HG02642 (cell line): ENCODE data around the gene NYAP1.
"Not testable (repeated sequence)": the region's sequence is repeated elsewhere in the genome, so short reads cannot be mapped to it uniquely, and the experiment has no call there.

Source experiments
- ATAC-seq: cut with Tn5 transposase; IDR thresholded peaks from one replicate; pipeline ENCODE4 v1.9.1; 2021; ENCODE audit warnings: mild to moderate bottlenecking; ENCODE audit not compliant: unreplicated experiment, poor library complexity

NYAP1 gene

DNA sequence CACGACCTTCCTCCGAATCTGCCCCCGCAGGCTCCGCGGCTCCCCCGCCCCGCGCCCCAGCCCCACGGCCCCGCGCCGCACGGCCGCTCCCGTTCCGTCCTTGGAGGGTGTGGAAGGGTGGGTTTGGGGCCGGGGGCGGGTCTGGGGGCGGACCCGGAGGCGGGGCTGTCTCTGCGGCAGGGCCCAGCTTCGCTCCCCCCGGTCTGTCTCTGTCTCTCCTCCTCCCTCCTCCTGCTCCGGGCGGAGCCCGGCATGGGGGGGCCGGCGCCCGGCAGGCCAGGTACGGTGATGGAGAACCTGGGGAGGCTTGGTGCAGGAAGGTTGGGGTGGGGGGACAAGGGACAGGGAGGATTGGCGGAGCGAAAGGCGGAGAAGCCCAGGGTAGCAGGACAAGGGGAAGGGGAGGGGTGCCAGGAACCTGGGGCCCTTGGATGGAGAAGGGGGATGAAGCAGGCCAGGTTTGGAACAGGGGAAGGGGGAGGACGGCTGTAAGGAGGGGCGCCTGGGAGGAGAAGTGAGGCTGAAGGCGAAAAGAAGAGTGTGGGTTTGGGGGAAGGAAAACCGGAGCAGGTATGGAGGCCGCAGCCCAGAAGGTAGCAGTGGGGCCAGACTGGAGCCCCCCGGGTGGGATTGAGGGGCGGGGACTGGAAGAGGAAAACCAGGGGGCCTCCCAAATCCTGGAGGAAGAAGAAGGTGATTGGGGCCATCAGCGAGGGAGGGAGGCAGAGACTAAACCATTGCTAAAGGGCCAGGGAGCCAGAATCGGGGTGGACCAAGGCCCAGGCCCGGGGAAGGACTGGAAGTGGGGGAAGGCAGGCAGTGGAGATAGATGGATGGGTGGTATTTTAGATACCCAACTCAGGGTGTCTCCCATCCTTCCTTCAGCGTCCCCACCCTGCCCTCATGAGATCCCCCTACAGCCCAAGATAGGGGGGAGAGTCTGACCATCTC is at the start of gene NYAP1:
TSS of gene NYAP1 (plus strand) at position 206 of the 951 bp plus-strand sequence. CDS start 1,385 bp downstream, outside the sequence.
- ATAC-seq = peak; percentile 20

- no peak for ATAC-seq
Measured at GRCh38 chr7:100434297-100435144, 49.2 kb upstream of the NYAP1 start.

- ATAC-seq = peak; percentile 26
Measured at GRCh38 chr7:100435401-100436304, 48.1 kb upstream of the NYAP1 start.

DNA sequence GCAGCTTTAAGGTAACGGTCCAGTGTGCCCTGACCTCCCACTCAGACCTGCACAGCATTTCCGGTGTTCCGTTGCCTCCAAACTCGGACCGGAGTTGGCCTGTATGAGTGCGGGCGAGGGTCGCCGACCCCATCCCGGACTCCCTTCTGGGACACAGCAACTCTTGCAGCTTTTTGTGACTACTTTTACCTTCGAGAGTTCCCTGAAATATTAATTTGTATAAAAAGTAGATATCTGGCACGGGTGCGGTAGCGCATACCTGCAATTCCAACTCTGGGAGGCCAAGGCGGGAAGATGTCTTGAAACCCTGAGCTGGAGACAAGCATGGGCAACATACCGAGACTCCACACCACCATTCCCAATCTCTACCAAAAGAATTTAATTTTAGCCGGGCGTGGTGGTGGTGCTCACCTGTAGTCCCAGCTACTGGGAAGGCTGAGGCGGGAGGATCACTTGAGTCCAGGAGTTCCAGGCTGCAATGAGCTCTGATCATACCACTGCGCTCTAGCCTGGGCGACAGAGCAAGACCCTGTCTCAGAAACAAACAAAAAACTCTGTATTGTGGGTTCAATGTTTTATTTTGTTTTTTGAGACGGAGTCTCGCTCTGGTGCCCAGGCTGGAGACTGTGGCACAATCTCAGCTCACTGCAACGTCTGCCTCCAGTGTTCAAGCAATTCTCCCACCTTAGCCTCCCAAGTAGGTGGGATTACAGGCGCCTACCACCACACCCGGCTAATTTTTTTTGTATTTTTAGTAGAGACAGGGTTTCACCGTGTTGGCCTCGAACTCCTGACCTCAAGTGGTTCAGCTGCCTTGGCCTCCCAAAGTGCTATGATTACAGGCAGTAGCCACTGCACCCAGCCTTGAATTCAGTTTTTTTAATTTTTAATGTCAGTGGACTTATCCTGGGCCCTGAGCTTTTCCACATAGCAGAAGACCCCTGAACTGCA is 46.3 kb upstream of the NYAP1 start:
- ATAC-seq = no peak

DNA sequence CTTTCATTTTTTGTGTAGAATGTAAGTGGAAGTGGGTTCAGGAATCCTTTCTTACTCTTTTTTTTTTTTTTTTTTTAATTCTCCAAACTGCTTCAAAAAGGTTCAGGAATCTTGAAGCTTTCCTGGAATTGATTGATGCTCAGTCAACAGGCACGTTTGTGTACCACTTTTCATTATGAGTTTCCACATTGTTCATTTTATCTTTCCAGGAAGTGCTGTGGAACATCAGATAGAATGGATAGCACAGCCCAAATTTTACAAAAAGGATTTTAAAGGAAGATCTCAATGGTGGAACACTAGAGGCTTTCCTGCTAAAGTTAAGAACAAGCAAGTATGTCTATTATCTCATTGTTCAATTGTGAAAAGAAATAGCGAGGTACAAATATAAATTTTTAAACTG is 45.6 kb upstream of the NYAP1 start:
- ATAC-seq = no peak

DNA sequence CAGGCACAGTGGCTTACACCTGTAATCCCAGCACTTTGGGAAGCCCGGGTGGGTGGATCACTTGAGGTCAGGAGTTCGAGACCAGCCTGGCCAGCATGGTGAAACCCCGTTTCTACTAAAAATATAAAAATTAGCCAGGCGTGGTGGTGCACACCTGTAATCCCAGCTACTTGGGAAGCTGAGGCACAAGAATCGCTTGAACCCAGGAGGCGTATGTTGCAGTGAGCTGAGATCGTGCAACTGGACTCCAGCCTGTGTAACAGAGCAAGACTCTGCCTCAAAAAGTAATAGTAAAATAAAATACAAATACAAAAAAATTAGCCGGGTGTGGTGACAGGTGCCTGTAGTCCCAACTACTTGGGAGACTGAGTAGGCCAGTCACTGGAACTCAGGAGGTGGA is 45.0 kb upstream of the NYAP1 start:
- ATAC-seq = not testable (repeated sequence)

DNA sequence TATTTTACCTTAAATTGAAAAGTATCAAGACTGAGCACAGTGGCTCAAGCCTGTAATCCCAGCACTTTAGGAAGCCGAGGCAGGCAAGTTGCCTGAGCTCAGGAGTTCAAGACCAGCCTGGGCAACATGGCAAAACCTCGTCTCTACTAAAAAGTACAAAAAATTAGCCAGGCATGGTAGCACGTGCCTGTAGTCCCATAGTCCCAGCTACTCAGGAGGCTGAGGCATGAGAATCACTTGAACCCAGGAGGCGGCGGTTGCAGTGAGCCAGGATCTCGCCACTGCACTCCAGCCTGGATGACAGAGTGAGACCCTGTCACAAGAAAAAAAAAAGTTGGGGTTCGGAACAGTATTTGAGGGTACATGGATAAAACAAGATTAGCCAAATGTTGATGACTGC is 44.5 kb upstream of the NYAP1 start:
- ATAC-seq = not testable (repeated sequence)

- no peak for ATAC-seq
Measured at GRCh38 chr7:100441641-100442535, 41.8 kb upstream of the NYAP1 start.

- ATAC-seq = no peak
Measured at GRCh38 chr7:100443096-100443840, 40.5 kb upstream of the NYAP1 start.

DNA sequence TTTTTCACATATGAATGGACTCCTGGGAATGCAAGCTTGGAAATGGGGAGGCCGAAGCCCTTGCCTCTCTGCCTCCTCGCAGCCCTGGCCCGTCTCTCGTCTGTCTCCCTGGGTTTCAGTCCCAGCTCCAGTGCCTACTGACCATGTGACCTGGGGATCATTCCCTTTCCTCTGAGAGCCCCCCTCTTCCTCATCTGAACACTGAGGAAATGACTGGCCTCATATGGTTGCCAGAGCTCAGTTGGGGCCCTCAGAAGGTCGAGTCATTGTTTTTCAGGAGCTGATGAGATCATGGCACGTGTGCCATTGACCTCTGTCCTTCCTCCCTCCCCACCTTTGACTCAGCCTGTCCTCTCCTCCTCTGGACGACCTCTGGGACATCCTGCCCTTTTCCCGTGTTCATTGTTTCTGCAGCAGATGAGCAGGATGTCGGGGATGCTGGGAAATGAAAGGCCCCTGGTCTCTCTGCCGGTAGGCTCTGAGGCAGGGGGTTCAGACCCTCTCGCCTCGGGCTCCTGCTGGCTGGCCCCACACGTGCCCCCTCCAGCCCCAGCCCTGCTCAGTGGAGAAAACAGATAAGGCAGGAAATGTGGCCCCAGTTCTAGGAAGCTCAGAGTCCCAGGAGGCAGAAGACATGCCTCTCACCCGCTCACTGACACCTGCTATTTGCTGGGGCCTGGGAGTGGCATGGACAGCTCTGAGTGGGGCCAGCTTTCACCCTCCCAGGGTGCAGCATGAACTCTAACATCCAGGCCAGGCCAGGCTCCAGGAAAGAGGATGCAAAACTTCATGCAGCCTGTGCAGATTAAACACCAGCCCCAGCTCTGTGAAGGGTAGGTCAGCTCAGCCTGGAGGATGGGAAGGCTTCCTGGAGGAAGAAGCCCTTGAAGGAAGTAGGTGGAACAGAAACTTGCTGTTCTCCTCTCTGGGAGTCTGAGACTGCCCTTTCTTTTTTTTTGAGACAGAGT is 39.1 kb upstream of the NYAP1 start:
- ATAC-seq = no peak

- ATAC-seq = no peak
Measured at GRCh38 chr7:100446040-100446439, 37.7 kb upstream of the NYAP1 start.

DNA sequence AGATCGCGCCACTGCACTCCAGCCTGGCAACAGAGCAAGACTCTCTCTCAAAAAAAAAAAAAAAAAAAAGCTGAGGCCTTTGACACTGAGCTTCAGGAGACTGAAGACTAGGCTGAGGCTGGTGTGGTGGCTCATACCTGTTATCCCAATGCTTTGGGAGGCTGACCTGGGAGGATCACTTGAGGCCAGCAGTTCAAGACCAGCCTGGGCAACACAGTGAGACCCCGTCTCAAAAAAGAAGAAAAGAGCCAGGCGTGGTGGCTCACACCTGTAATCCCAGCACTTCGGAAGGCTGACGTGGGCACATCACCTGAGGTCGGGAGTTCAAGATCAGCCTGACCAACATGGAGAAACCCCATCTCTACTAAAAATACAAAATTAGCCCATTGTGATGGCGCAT is 36.4 kb upstream of the NYAP1 start:
- ATAC-seq = not testable (repeated sequence)

GRCh38 chr7:100449190-100449795 is 34.4 kb upstream of the NYAP1 start:
- ATAC-seq = no peak

DNA sequence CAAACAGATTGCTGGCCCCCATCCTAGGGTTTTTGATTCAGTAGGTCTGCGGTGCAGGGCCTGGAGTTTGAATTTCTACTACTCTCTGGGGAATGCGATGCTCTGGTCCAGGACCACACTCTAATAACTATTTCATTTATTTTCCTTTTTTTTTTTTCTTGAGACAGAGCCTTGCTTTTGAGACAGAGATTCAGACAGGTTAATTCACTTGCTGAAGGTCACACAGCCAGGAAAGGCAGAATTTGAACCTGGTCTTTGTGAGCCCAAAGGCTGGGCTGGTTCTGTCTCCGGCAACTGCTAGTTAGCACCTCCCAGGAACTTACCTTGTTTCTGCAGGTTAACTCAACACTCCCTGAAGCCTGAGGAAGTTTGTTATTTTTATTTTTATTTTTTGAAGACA is 31.2 kb upstream of the NYAP1 start:
- ATAC-seq = no peak

DNA sequence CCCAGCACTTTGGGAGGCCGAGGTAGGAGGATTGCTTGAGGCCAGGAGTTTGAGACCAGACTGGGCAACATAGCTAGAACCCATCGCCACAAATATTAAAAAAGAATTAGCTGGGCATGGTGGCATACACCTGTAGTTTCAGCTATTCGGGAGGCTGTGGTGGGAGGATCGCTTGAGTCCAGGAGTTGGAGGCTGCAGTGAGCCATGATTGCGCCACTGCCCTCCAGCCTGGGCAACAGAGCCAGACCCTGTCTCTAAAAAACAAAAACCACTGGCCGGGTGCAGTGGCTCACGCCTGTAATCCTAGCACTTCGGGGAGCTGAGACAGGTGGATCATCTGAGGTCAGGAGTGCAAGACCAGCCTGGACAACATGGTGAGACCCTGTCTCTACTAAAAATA is 29.9 kb upstream of the NYAP1 start:
- not testable (repeated sequence) for ATAC-seq

GRCh38 chr7:100455206-100455605 is 28.5 kb upstream of the NYAP1 start:
- ATAC-seq = no peak
